SJSA1 (cell line): ENCODE data around the gene ABLIM3. TPM values are rescaled to one million over a fixed set of nuclear protein-coding genes. Genes with fewer than 3 reads are reported as not detected.

Experiments
- DNase-seq, 2 experiments: peaks; one replicate each; pipeline ENCODE4 v3.0.0-alpha.2; 2015 to 2020; ENCODE audit warnings: low spot score in 2 of 2, low read depth in 1 of 2
- H3K27ac ChIP-seq: fragments of 250-450 bp; sonication (Bioruptor Pico); 2 replicates; pipeline ENCODE4 v1.5.1; 2020; ENCODE audit warnings: mild to moderate bottlenecking, moderate library complexity
- H3K27me3 ChIP-seq: fragments of 250-450 bp; sonication (Bioruptor Pico); replicated peaks from 2 replicates; pipeline ENCODE4 v1.5.1; 2020; ENCODE audit warnings: mild to moderate bottlenecking, moderate library complexity
- H3K36me3 ChIP-seq: fragments of 250-450 bp; sonication (Bioruptor Pico); 2 replicates; pipeline ENCODE4 v1.5.1; 2020; ENCODE audit warnings: mild to moderate bottlenecking
- H3K4me1 ChIP-seq: fragments of 250-450 bp; sonication (Bioruptor Pico); replicated peaks from 2 replicates; pipeline ENCODE4 v1.6.1; 2021; ENCODE audit warnings: mild to moderate bottlenecking
- H3K4me3 ChIP-seq: fragments of 250-450 bp; sonication (Bioruptor Pico); 2 replicates; pipeline ENCODE4 v1.5.1; 2020; ENCODE audit warnings: mild to moderate bottlenecking
- H3K9me3 ChIP-seq: fragments of 250-450 bp; sonication (Bioruptor Pico); replicated peaks from 2 replicates; pipeline ENCODE4 v1.5.1; 2020; ENCODE audit warnings: mild to moderate bottlenecking
- total RNA-seq: library from RNA; depleted of rRNA; stranded (reverse); fragments of >200 nt; shearing (Covaris generic); gene quantifications from 2 replicates; pipeline ENCODE4 v1.2.3, GENCODE V29; 2014

ABLIM3 gene
- total RNA-seq, 1 experiment from 2014 or later: 32.8 TPM

DNA sequence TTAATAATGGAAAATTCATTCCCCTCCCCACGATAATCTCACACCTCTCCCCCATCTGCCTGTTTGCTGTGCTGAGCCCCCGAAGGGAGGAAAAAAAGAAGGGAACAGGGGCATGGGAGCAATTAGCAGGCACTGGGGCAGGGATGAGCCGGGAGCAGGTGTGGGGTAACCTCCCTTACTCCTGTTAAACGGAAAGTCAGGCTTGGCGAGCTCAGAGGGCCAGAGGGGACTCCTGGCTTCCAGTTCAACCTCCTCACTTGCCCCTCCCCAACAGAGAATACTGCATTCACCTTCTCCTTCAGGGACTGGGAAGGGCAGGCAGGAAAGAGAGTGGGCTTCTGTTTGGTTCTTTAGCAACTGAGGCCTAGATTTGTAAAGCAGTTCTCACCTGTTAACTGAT lies 131.9 kb downstream of the ABLIM3 start:
- no peak for DNase-seq
- Histone ChIP-seq H3K9me3 (peaks cover 3% of the 10 kb centered on the region; the same call in 1 of the 2 replicates), H3K27ac (no peak overlapping the region), H3K27me3 (no peaks in the 10 kb centered on the region), H3K36me3 (peaks cover 3% of the 10 kb centered on the region; the same call in 1 of the 2 replicates), H3K4me1 (peaks cover 15% of the 10 kb centered on the region), H3K4me3 (no peak overlapping the region)

GRCh38 chr5:149273950-149274349 lies 132.7 kb downstream of the ABLIM3 start:
- Histone ChIP-seq H3K4me1 (peaks cover 15% of the 10 kb centered on the region), H3K4me3 (no peak overlapping the region), H3K27me3 (no peaks in the 10 kb centered on the region), H3K36me3 (peaks cover 3% of the 10 kb centered on the region; the same call in 1 of the 2 replicates), H3K27ac (no peak overlapping the region), H3K9me3 (no peaks in the 10 kb centered on the region)
- no peak for DNase-seq

DNA sequence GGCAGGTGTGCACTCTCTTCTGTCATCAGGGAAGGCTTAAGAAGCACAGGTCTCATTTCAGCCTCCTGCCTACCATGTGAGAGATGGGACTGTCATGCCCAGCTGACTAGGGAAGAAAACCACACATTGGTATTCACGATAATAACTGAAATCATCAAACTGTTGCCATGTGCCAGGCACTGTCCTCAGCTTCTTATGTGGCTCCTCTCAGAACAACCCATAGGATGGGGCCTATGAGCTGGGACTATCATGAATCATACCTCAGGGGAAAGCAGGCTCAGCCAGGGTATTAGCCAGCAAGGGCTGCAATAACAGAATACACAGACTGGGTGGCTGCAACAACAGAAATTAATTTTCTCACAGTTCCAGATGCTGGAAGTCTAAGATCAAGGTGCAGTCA lies 133.6 kb downstream of the ABLIM3 start:
- no peak overlapping the region for H3K27ac ChIP-seq
- H3K4me1 ChIP-seq: peaks cover 23% of the 10 kb centered on the region
- no peaks in the 10 kb centered on the region for H3K9me3 ChIP-seq
- no peaks in the 10 kb centered on the region for H3K27me3 ChIP-seq
- no peak for DNase-seq
- no peak overlapping the region for H3K4me3 ChIP-seq
- peaks cover 3% of the 10 kb centered on the region; the same call in 1 of the 2 replicates for H3K36me3 ChIP-seq

DNA sequence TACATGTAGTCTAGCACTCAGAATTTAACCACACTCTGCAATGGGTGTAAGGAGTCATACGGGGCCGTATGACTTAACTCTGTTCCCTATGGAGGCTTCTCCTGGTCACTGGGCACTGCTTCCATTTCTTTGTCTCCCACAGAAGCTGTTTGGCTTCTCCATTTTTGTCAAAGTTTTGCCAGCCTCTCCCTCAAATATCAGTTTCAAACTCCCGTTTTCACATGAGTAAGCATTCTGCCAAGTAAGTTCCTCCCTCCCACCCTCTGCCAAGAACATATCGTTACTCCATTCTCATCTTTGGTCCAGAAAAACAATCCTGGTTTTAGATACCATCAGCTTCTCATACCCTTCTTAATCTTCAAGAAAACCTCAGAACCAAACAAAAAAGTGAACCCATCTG lies 136.5 kb downstream of the ABLIM3 start:
- H3K4me3 ChIP-seq: no peak overlapping the region
- no peak for DNase-seq
- H3K27me3 ChIP-seq: no peaks in the 10 kb centered on the region
- no peaks in the 10 kb centered on the region for H3K9me3 ChIP-seq
- H3K4me1 ChIP-seq: peaks cover 8% of the 10 kb centered on the region
- H3K36me3 ChIP-seq: no peaks in the 10 kb centered on the region
- H3K27ac ChIP-seq: no peak overlapping the region

DNA sequence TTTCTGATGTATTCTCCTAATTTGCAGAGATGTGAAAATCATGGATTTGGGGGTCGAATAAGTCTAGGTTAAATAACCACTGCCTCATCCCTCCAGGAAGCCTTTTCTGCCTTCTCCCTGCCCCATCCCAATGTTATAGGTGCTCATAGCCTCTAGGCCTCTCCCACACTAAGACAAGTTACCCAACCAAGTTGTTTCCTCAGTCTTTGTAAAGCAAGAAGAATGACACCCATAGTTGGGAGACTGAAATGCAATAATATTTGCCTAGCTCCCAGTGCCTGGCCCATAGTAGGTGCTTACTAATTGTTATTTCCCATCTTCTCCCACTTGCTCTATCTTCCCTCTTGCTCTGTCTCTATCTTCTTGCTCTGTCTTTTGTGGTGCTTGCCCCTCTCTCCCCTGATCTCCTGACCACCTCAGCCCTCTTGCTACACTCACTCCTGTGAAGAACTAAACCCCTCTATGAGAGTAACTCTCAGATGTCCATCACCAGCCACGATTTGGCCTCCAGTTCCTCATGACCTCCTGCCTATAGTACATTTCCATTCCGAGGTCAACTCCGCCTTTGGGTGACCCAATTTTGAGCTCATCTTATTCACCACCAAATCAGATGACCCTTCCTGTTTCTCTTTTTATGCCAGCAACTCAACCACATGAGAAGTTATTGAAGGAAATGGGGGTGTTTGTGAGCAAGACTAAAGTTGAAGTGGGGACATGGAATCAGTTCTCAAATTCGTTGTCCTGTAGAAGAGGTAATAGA lies 137.3 kb downstream of the ABLIM3 start:
- no peak overlapping the region for H3K27ac ChIP-seq
- H3K36me3 ChIP-seq: no peaks in the 10 kb centered on the region
- H3K4me3 ChIP-seq: no peak overlapping the region
- peaks cover 8% of the 10 kb centered on the region for H3K4me1 ChIP-seq
- H3K9me3 ChIP-seq: no peaks in the 10 kb centered on the region
- no peak for DNase-seq
- H3K27me3 ChIP-seq: no peaks in the 10 kb centered on the region

DNA sequence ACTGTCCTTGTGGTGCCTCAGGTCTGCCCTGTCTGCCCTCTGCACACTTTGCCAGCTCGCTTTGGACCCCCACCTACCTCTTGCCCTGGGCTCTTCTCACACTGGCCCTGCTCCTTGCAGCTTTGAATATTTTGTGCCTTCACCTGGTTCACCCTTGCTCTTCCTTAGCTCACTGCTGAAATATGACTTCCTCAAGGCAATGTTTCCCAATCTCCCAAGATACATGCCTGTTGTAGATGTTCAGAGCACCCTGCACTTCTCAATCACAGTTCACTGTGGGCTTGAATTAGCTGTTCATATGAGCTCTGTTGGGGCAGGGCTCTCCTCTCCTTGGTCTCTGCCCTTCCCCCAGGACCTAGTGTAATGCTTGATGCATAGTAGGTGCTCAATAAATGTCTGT lies 138.4 kb downstream of the ABLIM3 start:
- DNase-seq: no peak
- H3K27ac ChIP-seq: no peak overlapping the region
- H3K4me1 ChIP-seq: peaks cover 8% of the 10 kb centered on the region
- H3K36me3 ChIP-seq: no peaks in the 10 kb centered on the region
- no peaks in the 10 kb centered on the region for H3K9me3 ChIP-seq
- H3K4me3 ChIP-seq: no peak overlapping the region
- no peaks in the 10 kb centered on the region for H3K27me3 ChIP-seq

- Histone ChIP-seq H3K27me3 (no peaks in the 10 kb centered on the region), H3K36me3 (no peaks in the 10 kb centered on the region), H3K4me3 (no peak overlapping the region), H3K4me1 (peaks cover 8% of the 10 kb centered on the region), H3K27ac (no peak overlapping the region), H3K9me3 (no peaks in the 10 kb centered on the region)
- no peak for DNase-seq
Measured at GRCh38 chr5:149280124-149280523, 138.8 kb downstream of the ABLIM3 start.

DNA sequence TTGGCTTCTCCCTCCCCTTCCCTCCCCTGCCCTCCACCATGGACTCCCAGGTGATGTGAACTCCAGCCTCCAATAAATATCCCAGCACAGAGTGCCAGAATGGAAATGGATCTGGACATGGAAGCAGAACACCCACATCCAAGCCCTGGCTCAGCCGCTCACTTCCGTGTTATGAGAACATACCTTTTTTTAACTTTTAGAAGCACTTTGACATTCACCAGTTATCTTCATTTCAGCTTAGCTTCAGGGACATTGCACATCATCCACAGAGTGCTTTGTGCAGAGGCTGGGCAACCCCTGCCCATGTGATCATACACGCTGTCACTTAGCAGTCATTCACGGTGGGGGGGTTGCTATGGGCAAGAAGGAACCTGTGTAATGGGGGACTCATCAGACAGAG lies 139.5 kb downstream of the ABLIM3 start:
- no peak for DNase-seq
- Histone ChIP-seq H3K27me3 (no peaks in the 10 kb centered on the region), H3K9me3 (no peaks in the 10 kb centered on the region), H3K4me3 (no peak overlapping the region), H3K4me1 (peaks cover 8% of the 10 kb centered on the region), H3K27ac (no peak overlapping the region), H3K36me3 (no peaks in the 10 kb centered on the region)

DNA sequence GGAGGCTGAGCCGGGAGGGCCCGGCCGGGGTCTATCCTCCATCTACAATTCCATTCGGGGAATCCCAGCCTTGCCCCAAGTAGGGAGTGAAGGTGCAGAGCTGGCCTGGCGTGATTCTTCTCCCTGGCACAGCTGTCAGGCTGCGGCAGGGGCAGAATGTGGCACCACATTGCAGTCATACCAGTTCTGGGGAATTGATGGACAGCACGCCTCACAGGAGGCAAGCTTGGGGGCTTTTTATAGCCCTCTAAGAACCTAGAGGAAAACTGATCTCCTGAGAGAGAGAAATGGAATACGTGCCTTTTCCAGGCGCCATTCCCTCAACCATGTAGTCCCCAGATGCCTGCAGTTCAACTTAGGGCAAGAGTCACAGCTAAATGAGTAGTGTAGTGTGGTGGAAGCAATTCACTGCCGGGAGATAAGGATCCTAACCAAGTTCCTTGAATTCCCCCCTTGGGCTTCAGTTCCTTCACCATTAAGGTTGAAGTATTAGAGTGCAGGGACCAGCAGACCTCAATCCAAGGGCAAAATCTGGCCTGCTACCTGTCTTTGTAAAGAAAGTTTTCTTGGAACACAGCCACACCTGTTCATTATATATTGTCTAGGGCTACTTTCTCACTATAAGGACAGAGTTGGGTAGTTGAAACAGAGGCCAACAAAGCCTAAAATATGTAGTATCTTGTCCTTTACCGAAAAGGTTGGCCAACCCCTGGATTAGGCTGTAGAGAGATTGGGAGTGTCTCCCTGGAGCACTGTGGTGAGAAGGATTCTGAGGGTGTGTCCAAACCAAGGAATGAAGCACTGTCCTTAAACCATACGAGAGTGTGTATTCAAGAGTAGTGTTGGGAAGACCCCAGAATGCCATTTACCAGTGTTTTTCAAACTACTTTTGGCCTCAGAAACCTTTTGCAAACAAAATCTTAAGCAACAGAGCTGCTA lies 141.0 kb downstream of the ABLIM3 start:
- H3K4me1 ChIP-seq: peaks cover 8% of the 10 kb centered on the region
- no peak overlapping the region for H3K27ac ChIP-seq
- no peaks in the 10 kb centered on the region for H3K27me3 ChIP-seq
- no peak for DNase-seq
- H3K36me3 ChIP-seq: no peaks in the 10 kb centered on the region
- H3K4me3 ChIP-seq: no peak overlapping the region
- no peaks in the 10 kb centered on the region for H3K9me3 ChIP-seq

- H3K27ac ChIP-seq: no peak overlapping the region
- H3K4me3 ChIP-seq: no peak overlapping the region
- H3K36me3 ChIP-seq: peaks cover 2% of the 10 kb centered on the region; the same call in 1 of the 2 replicates
- no peak for DNase-seq
- H3K4me1 ChIP-seq: peaks cover 10% of the 10 kb centered on the region
- H3K9me3 ChIP-seq: no peaks in the 10 kb centered on the region
- H3K27me3 ChIP-seq: no peaks in the 10 kb centered on the region
Measured at GRCh38 chr5:149282966-149283332, 141.7 kb downstream of the ABLIM3 start.

GRCh38 chr5:149283626-149284480 lies 142.6 kb downstream of the ABLIM3 start:
- H3K4me1 ChIP-seq: peaks cover 19% of the 10 kb centered on the region
- H3K36me3 ChIP-seq: peaks cover 4% of the 10 kb centered on the region; the same call in 1 of the 2 replicates
- H3K27ac ChIP-seq: no peak overlapping the region
- no peak overlapping the region for H3K4me3 ChIP-seq
- DNase-seq: no peak
- H3K9me3 ChIP-seq: no peaks in the 10 kb centered on the region
- H3K27me3 ChIP-seq: no peaks in the 10 kb centered on the region

DNA sequence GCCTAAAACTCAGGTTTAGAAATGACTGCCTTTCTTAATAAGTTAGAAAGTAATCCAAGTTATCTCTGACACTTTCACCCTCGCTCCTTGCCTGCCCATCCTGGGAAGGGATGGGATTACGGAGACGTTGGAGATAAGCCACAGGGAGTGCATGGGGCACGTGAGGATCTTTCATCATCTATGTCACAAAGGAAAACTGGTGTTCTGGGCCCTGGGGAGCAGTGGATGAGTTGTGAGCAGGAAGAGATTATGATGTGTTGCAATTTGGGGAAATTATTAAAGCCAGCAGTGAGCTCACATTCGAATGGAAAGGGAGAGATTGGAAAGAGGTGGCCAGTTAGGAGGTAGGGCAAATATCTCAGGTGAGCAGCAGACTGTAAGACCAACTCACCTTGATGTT lies 143.2 kb downstream of the ABLIM3 start:
- no peak for DNase-seq
- peaks cover 4% of the 10 kb centered on the region; the same call in 1 of the 2 replicates for H3K36me3 ChIP-seq
- no peaks in the 10 kb centered on the region for H3K27me3 ChIP-seq
- H3K4me1 ChIP-seq: peaks cover 21% of the 10 kb centered on the region
- no peak overlapping the region for H3K4me3 ChIP-seq
- H3K27ac ChIP-seq: no peak overlapping the region
- no peaks in the 10 kb centered on the region for H3K9me3 ChIP-seq

GRCh38 chr5:149285153-149285552 lies 143.9 kb downstream of the ABLIM3 start:
- Histone ChIP-seq H3K9me3 (no peaks in the 10 kb centered on the region), H3K27me3 (no peaks in the 10 kb centered on the region), H3K4me1 (peaks cover 22% of the 10 kb centered on the region), H3K27ac (no peak overlapping the region), H3K4me3 (no peak overlapping the region), H3K36me3 (peaks cover 4% of the 10 kb centered on the region; the same call in 1 of the 2 replicates)
- no peak for DNase-seq
